ENCODE measurements around the gene TRMT2B. TPM values are rescaled to one million over a fixed set of nuclear protein-coding genes. Genes with fewer than 3 reads are reported as not detected.

The TRMT2B gene
- total and polyA plus RNA-seq, 10 of the 15 experiments (the other 5 are each of a cell fraction or from before 2014, with no cell fraction given), result 2.5 to 14.2 (median 11.5) TPM

GRCh38 chrX:100969408-100969807 is 82.5 kb downstream of the TRMT2B start, which contains the start of gene ARL13A (continued):
- TF ChIP-seq, protein P1, sequence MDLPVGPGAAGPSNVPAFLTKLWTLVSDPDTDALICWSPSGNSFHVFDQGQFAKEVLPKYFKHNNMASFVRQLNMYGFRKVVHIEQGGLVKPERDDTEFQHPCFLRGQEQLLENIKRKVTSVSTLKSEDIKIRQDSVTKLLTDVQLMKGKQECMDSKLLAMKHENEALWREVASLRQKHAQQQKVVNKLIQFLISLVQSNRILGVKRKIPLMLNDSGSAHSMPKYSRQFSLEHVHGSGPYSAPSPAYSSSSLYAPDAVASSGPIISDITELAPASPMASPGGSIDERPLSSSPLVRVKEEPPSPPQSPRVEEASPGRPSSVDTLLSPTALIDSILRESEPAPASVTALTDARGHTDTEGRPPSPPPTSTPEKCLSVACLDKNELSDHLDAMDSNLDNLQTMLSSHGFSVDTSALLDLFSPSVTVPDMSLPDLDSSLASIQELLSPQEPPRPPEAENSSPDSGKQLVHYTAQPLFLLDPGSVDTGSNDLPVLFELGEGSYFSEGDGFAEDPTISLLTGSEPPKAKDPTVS (IDR thresholded peaks at IDR 0.05; ENCODE audit: low read depth, low read length), result no peak
- TF ChIP-seq NR2C2 (IDR thresholded peaks at IDR 0.05; ENCODE audit: borderline replicate concordance, control insufficient read depth, insufficient read length, low read depth) (no peak), CREB1 (IDR thresholded peaks at IDR 0.05; ENCODE audit: low read depth) (no peak)

GRCh38 chrX:100964362-100964761 is 87.5 kb downstream of the TRMT2B start:
- Histone ChIP-seq H3K9ac (ENCODE audit: control insufficient read depth, insufficient read depth, low read length) (no peak overlapping the region), H3K27me3 (replicated peaks in 1 of 2; ENCODE audit: control insufficient read depth in 2 of 2, insufficient read depth in 2 of 2, low read length in 1 of 2) (no peaks in the 10 kb centered on the region), H3K36me3 (ENCODE audit: control insufficient read depth in 2 of 2, insufficient read depth in 2 of 2, low read length in 1 of 2) (no peaks in the 10 kb centered on the region), H3K79me2 (ENCODE audit: control insufficient read depth, insufficient read depth, low read length) (no peaks in the 10 kb centered on the region), H4K20me1 (ENCODE audit: control insufficient read depth, insufficient read depth) (no peaks in the 10 kb centered on the region), H2AFZ (ENCODE audit: control insufficient read depth, low read depth, low read length) (no peak overlapping the region), H3K4me3 (no peak overlapping the region), H3K9me3 (replicated peaks; ENCODE audit: control insufficient read depth, insufficient read depth, low read length) (no peaks in the 10 kb centered on the region), H3K4me1 (ENCODE audit: control insufficient read depth, insufficient read depth, low read length) (no peaks in the 10 kb centered on the region), H3K27ac (ENCODE audit: control insufficient read depth, insufficient read depth) (no peak overlapping the region), H3K4me2 (ENCODE audit: control insufficient read depth, insufficient read depth) (no peak overlapping the region)
- no peak for FAIRE-seq
- DNase-seq (ENCODE audit: low read depth, low spot score), result no peak
- TF ChIP-seq CBX5 (IDR thresholded peaks at IDR 0.05; ENCODE audit: low read depth), result no peak
- TF ChIP-seq, protein P2, sequence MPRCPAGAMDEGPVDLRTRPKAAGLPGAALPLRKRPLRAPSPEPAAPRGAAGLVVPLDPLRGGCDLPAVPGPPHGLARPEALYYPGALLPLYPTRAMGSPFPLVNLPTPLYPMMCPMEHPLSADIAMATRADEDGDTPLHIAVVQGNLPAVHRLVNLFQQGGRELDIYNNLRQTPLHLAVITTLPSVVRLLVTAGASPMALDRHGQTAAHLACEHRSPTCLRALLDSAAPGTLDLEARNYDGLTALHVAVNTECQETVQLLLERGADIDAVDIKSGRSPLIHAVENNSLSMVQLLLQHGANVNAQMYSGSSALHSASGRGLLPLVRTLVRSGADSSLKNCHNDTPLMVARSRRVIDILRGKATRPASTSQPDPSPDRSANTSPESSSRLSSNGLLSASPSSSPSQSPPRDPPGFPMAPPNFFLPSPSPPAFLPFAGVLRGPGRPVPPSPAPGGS (IDR thresholded peaks at IDR 0.05; ENCODE audit: borderline replicate concordance, insufficient read depth, low read depth, low read length, poor library complexity, severe bottlenecking), result no peak
- no peak for TF ChIP-seq BCLAF1 (IDR thresholded peaks at IDR 0.05)
- TF ChIP-seq FOS (IDR thresholded peaks at IDR 0.05; ENCODE audit: borderline replicate concordance, extremely low read depth, insufficient read length), result no peak
- TF ChIP-seq RFX5 (IDR thresholded peaks at IDR 0.05; ENCODE audit: low read depth, low read length), result no peak
- ChIA-PET CTCF (no interaction called here), SMC1A (ENCODE audit: uncharacterized antibody, unreplicated experiment) (no interaction called here), POLR2A (no interaction called here), RAD21 (ENCODE audit: unreplicated experiment) (no interaction called here)
- BruUV-seq (replicated peaks), result no TSS peak
- no peak for ATAC-seq
- intact Hi-C loops (cut with micrococcal nuclease; ENCODE audit: unreplicated experiment), result no loop called here
- in situ Hi-C loops (cut with MboI), result no loop called here

Data from GM12878 (cell line).